K562 (cell line): ENCODE measurements around the gene TSTD2.

Experiments used
- JUND ChIP-seq, 2 experiments: IDR thresholded peaks; 2 replicates in 1 of 2; 3 replicates in 1 of 2; pipeline ENCODE4 v1.6.1; 2011; ENCODE audit warnings: borderline replicate concordance in 2 of 2, low read depth in 2 of 2, low read length in 2 of 2, improper control_type of control experiment in 1 of 2, missing biosample characterization in 1 of 2, missing genetic modification characterization in 1 of 2, missing genetic modification reagents in 1 of 2
- MYNN ChIP-seq, 2 experiments: sonication (generic); formaldehyde crosslinking in 1 of 2; IDR thresholded peaks; 2 replicates each; pipeline versions ENCODE4 v1.5.0 to v1.6.1; 2016 to 2020; ENCODE audit warnings: antibody characterized with exemption in 1 of 2, missing genetic modification reagents in 1 of 2
- PHTF2 ChIP-seq: fragments of 250-450 bp; sonication (Bioruptor Pico); IDR thresholded peaks from 2 replicates; pipeline ENCODE4 v1.5.0; 2021; ENCODE audit warnings: mild to moderate bottlenecking
- POLR2AphosphoS5 ChIP-seq: IDR thresholded peaks from 2 replicates; pipeline ENCODE4 v1.6.1; 2011; ENCODE audit warnings: mild to moderate bottlenecking, low read depth, low read length, moderate library complexity; ENCODE audit not compliant: control insufficient read depth, insufficient read depth
- PTBP1 ChIP-seq: fragments of 200-400 bp; formaldehyde crosslinking; IDR thresholded peaks from 2 replicates; pipeline ENCODE4 v1.6.1; 2017; ENCODE audit warnings: low read depth, low read length
- SMARCA5 ChIP-seq: fragments of 450-650 bp; IDR thresholded peaks from 2 replicates; pipeline ENCODE4 v1.6.1; 2016
- SP2 ChIP-seq: IDR thresholded peaks from 2 replicates; pipeline ENCODE4 v1.6.1; 2011; ENCODE audit warnings: mild to moderate bottlenecking, low read depth, low read length, moderate library complexity; ENCODE audit not compliant: poor library complexity, severe bottlenecking; ENCODE audit errors: extremely low read depth
- TARDBP ChIP-seq: fragments of 450-650 bp; IDR thresholded peaks from 2 replicates; pipeline ENCODE4 v1.6.1; 2016
- TF ChIP-seq, protein P1 (sequence below), 3 experiments: IDR thresholded peaks in 2 of 3; conservative IDR thresholded peaks in 1 of 3; 2 replicates each; pipeline ENCODE4 v1.5.1; 2011 to 2012; ENCODE audit warnings: low read length in 3 of 3, mild to moderate bottlenecking in 3 of 3, control low read depth in 2 of 3, improper control_type of control experiment in 1 of 3, inconsistent platforms in 1 of 3, low read depth in 1 of 3, mixed read lengths in 1 of 3, moderate library complexity in 1 of 3; ENCODE audit not compliant: insufficient read depth in 2 of 3
- TF ChIP-seq, protein P2 (sequence below), 2 experiments: fragments of 450-650 bp in 1 of 2; sonication (generic) in 1 of 2; formaldehyde crosslinking in 1 of 2; IDR thresholded peaks in 1 of 2; conservative IDR thresholded peaks in 1 of 2; 2 replicates each; pipeline versions ENCODE4 v1.6.1 to v1.8.1; 2016 to 2023; ENCODE audit warnings: mild to moderate bottlenecking in 2 of 2, moderate library complexity in 2 of 2, inconsistent platforms in 1 of 2, missing genetic modification reagents in 1 of 2

DNA sequence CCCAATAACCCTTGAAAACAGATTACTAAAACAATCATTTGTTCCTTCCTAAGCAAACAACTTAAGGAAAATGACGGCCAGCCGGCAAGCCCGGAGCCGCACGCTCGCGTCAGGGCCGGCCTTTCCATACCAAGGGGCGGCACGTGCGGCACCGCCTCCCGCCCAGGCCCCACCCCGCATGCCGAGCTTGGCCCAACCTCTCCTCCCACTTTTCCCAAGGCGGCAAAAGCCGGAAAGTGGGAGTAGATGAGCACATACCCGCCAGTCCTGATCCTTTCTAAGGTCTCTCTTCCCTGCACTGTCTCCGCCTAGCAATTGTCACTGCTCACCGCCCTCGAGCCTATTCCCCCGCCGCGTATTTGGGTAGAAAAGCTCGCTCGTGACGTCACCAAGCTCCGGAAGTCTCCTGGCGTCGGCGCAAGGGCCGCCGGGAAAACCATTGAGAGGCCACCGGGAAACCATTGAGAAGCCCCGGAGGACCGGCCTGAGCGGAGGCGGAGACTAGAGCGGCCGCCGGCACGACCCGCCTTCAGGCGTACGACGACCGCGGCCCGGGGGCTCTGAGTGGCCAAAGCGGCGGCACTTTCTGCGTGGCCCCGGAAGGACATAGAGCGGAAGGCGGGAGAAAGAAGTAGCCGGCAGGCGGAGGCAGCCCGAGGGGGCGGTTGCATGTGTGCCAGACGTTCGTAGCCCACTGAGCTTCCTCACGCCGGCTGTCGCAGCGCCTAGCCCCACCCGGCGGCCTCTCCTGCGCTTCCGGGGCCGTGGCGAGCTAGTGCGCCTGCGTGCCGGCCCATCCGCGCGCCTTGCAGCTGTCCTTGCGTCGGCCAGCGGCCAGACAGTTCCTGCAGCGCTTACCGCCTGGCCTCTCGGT is at the start of gene TSTD2, which contains the start of gene NCBP1:
- peak; percentile 73; the same call in 1 of the 2 replicates for TF ChIP-seq JUND (IDR thresholded peaks at IDR 0.05; ENCODE audit: borderline replicate concordance, low read depth, low read length)
- 0 out of 3 replicates have a peak, but pooled peaks have one; percentile 52 for TF ChIP-seq JUND (tag; IDR thresholded peaks at IDR 0.05; ENCODE audit: borderline replicate concordance, low read depth, low read length)
- TF ChIP-seq MYNN (IDR thresholded peaks at IDR 0.05): no peak
- no peak for TF ChIP-seq MYNN (CRISPR knock-in tag; IDR thresholded peaks at IDR 0.05)
- TF ChIP-seq TARDBP: no peak
- TF ChIP-seq SP2: peak; percentile 95
- TF ChIP-seq, protein P1, sequence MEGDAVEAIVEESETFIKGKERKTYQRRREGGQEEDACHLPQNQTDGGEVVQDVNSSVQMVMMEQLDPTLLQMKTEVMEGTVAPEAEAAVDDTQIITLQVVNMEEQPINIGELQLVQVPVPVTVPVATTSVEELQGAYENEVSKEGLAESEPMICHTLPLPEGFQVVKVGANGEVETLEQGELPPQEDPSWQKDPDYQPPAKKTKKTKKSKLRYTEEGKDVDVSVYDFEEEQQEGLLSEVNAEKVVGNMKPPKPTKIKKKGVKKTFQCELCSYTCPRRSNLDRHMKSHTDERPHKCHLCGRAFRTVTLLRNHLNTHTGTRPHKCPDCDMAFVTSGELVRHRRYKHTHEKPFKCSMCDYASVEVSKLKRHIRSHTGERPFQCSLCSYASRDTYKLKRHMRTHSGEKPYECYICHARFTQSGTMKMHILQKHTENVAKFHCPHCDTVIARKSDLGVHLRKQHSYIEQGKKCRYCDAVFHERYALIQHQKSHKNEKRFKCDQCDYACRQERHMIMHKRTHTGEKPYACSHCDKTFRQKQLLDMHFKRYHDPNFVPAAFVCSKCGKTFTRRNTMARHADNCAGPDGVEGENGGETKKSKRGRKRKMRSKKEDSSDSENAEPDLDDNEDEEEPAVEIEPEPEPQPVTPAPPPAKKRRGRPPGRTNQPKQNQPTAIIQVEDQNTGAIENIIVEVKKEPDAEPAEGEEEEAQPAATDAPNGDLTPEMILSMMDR (IDR thresholded peaks at IDR 0.05 in 2 of 3, conservative IDR thresholded peaks at IDR 0.05 in 1 of 3; ENCODE audit: insufficient read depth in 2 of 3, low read depth in 1 of 3, low read length in 3 of 3): no peak
- TF ChIP-seq PTBP1: no peak
- TF ChIP-seq SMARCA5: no peak
- TF ChIP-seq, protein P2, sequence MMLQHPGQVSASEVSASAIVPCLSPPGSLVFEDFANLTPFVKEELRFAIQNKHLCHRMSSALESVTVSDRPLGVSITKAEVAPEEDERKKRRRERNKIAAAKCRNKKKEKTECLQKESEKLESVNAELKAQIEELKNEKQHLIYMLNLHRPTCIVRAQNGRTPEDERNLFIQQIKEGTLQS (IDR thresholded peaks at IDR 0.05): no peak; the same call in 1 of the 2 replicates
- TF ChIP-seq, protein P2 (CRISPR knock-in tag; conservative IDR thresholded peaks at IDR 0.05): peak; percentile 34
- no peak for TF ChIP-seq PHTF2 (CRISPR knock-in tag)
- peak; percentile 81 for TF ChIP-seq POLR2AphosphoS5
